Activated effector memory CD4-positive, alpha-beta T cell treated with anti-CD3 and anti-CD28 coated beads, Interleukin-2, amount 50 U/mL, for 16 hours (primary cell): ENCODE results near the gene GPR62.
A peak's percentile ranks its signal among the peaks of the same experiment; 100 is the strongest.

ENCODE experiments used
- DNase-seq: peaks from one replicate; pipeline ENCODE4 v3.0.0-alpha.2; 2020

Gene GPR62

DNA sequence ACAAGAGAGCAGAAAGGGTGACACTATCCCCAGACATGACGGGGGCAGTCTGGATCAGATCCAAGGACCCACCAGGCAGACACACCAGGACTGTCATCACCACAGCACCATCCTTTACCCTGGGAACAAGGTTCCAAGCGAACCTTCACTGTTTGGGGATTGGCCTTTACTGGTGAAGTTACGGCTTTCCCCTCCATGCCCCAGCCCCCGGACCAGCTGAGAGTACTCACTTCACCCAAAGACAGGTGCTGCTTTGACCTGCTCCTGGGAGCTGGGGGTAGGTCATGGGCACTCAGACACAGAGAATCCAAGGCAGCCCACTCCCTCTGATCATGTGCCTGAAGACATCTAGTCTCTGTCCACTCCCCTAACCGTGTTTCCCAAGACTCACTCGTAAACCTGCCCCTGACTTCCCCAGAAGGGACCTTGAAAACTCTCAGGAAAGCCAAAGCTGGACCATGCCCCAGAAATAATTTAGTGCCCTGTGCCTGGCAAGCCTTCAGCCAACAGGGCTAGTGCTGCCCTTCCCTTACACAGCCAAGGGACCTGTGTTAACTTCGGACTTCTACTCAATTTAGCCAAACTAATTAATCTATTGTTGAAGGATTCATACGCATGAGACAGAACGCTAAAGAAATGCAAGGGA, 16.3 kb upstream of the GPR62 start:
- DNase-seq = no peak

- DNase-seq = peak; percentile 36
Measured at GRCh38 chr3:51940648-51941462, 14.3 kb upstream of the GPR62 start.

GRCh38 chr3:51941463-51941797, 13.8 kb upstream of the GPR62 start:
- no peak for DNase-seq

DNA sequence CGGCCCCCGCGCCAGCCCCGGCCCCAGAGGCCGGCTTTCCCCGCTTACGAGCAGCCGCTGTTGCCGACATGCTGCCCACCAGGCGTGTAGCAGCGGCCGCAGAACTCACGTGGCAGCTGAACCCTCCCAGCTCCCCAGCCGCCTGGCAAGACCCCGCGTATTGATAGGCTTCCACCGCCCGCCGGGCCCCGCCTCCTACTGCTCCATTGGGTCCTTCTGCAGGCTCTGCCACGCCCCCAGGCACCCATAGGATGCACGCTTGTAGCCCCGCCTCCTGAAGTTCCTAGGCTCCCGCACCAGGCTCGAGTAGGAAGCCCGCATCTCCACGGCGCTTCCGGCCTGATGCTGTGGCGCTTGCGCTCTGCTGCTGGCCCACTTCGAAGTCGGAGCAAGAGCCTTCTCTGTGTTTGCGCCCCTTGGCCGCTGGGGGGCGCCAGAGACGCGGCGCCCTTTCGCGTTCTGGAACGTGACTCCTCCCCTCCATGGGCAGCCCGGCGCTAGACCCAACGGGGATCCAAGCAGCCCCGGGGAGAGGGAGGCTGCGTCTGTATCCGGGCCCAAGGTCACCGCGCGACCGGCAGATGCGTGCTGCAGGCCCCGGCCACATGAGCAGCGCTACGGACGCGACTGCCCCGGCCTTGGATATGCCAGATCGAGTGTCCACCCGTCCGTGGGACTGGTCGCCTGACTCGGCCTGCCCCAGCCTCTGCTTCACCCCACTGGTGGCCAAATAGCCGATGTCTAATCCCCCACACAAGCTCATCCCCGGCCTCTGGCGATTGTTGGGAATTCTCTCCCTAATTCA, 13.2 kb upstream of the GPR62 start, which contains the start of the genes PARP3 and RRP9:
PARP3 (plus strand) TSS at position 566 of the 805 bp plus-strand sequence. CDS start 993 bp downstream, outside the sequence.
RRP9 (minus strand) TSS at position 107 of the 805 bp plus-strand sequence; CDS start at position 70, 37 bp downstream.
- peak; percentile 100 for DNase-seq

GRCh38 chr3:51942603-51943450, 12.4 kb upstream of the GPR62 start:
- DNase-seq = peak; percentile 85

- DNase-seq = peak; percentile 62
Measured at GRCh38 chr3:51943451-51944391, 11.5 kb upstream of the GPR62 start.

GRCh38 chr3:51944451-51945021, 10.6 kb upstream of the GPR62 start:
- DNase-seq = peak; percentile 56

DNA sequence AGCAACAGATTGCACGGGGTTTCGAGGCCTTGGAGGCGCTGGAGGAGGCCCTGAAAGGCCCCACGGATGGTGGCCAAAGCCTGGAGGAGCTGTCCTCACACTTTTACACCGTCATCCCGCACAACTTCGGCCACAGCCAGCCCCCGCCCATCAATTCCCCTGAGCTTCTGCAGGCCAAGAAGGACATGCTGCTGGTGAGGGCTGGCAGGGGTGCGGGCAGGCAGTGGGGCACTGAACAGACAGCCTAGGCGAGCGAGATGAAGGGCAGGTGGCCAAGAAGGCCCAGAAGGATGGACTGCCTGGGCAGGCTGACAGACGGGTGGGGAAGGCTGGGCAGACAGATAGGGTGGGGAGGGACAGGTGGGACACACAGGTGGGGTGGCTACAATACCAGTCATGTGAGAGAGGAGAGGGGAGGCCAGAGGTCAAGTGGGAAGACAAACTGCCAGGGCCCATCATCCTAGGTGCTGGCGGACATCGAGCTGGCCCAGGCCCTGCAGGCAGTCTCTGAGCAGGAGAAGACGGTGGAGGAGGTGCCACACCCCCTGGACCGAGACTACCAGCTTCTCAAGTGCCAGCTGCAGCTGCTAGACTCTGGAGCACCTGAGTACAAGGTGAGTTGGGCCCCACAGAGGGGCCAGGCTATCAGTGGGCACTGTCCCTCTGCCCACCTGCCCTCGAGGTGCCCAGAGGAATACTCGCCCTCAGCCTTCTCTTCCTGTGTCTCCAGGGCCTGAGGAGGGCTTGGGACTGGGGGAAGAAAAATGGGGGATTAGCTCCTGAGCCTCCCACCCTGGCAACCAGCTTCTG, 9.9 kb upstream of the GPR62 start:
- DNase-seq = peak; percentile 56

DNA sequence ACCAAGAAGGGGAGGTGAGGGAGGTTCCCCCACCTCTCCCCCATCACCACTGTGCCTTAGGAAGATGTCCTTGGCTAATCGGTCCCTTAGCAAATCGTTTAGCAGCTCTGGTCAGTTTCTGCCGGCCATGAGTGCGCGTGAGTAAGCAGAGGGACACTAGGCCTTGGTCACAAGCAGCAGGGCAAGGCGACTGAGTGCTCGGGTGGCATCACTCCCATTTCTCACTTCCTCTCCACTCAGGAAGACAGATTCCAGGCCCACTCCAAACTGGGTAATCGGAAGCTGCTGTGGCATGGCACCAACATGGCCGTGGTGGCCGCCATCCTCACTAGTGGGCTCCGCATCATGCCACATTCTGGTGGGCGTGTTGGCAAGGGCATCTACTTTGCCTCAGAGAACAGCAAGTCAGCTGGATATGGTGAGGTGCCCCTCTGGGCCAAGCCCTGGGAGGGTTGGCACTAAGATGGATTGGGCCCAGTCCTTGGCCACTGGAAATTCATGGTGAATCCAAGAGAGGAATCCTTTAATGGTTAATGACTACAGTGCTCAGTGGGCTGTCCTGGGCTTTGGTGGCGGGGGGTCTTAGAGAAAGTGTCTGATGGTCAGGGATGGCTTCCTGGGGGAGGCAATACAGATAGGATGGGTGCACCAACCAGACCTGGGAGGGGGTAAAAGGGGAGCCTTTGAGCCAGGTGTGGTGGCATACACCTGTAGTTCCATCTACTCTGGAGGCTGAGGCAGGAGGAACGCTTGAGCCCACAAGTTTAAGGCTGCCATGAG, 9.1 kb upstream of the GPR62 start:
- no peak for DNase-seq

- no peak for DNase-seq
Measured at GRCh38 chr3:51946796-51947195, 8.4 kb upstream of the GPR62 start.

GRCh38 chr3:51947215-51947900, 7.8 kb upstream of the GPR62 start:
- no peak for DNase-seq

DNA sequence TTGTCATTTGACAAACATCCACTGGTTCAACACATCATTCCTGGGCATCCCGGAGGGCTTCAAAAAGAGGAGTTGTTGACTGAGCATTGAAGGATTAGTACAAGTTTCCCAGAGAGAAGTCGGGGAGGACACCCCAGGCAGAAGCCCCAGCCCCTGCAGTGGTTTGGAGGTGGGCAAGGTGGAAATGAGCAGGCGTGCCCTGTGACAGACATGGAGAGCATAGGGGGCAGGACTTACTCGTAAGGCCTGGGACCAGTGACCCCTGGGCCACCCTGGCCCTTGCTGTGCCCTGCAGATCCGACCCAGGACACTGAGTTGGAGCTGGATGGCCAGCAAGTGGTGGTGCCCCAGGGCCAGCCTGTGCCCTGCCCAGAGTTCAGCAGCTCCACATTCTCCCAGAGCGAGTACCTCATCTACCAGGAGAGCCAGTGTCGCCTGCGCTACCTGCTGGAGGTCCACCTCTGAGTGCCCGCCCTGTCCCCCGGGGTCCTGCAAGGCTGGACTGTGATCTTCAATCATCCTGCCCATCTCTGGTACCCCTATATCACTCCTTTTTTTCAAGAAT, 7.1 kb upstream of the GPR62 start:
- no peak for DNase-seq

- DNase-seq = no peak
Measured at GRCh38 chr3:51949121-51949520, 6.1 kb upstream of the GPR62 start.

GRCh38 chr3:51950899-51951298, 4.3 kb upstream of the GPR62 start:
- DNase-seq = no peak

GRCh38 chr3:51953445-51953844, 1.7 kb upstream of the GPR62 start:
- DNase-seq = no peak

- no peak for DNase-seq
Measured at GRCh38 chr3:51954105-51954504, 1.1 kb upstream of the GPR62 start.

GRCh38 chr3:51954713-51955112, 468 bp upstream of the GPR62 start:
- DNase-seq = no peak
